ENCODE data around the gene ZNHIT6.

GRCh38 chr1:85689775-85690404, 18.3 kb downstream of the ZNHIT6 start:
- no peak for TF ChIP-seq CTCF (IDR thresholded peaks at IDR 0.05)
- TF ChIP-seq POLR2A (IDR thresholded peaks at IDR 0.05) = no peak

Measured in Peyer's patch (tissue), 4 donors.